HepG2 (cell line): ENCODE results near the gene SECTM1. TPM values are rescaled to one million over a fixed set of nuclear protein-coding genes. Genes with fewer than 3 reads are reported as not detected.

Source experiments
- ATF7-NPFF ChIP-seq: sonication (generic); formaldehyde crosslinking; IDR thresholded peaks from 2 replicates; pipeline ENCODE4 v1.8.1; 2023; ENCODE audit warnings: mild to moderate bottlenecking, low read depth, missing genetic modification reagents, moderate library complexity
- GTF3A ChIP-seq: sonication (generic); formaldehyde crosslinking; conservative IDR thresholded peaks from 2 replicates; pipeline ENCODE4 v1.4.0; 2020; ENCODE audit warnings: mild to moderate bottlenecking, missing genetic modification reagents
- HDAC1 ChIP-seq: sonication (generic); formaldehyde crosslinking; IDR thresholded peaks from 2 replicates; pipeline ENCODE4 v1.5.1; 2020; ENCODE audit warnings: mild to moderate bottlenecking, missing genetic modification reagents
- KDM2A ChIP-seq: sonication (generic); formaldehyde crosslinking; IDR thresholded peaks from 2 replicates; pipeline ENCODE4 v1.4.0; 2020; ENCODE audit warnings: low read depth, missing genetic modification reagents, borderline replicate concordance
- MYNN ChIP-seq: sonication (generic); formaldehyde crosslinking; IDR thresholded peaks from 2 replicates; pipeline ENCODE4 v1.4.0; 2020; ENCODE audit warnings: mild to moderate bottlenecking, low read depth, missing genetic modification reagents
- NFKB2 ChIP-seq: sonication (generic); formaldehyde crosslinking; IDR thresholded peaks from 2 replicates; pipeline ENCODE4 v1.4.0; 2020; ENCODE audit warnings: missing genetic modification reagents, borderline replicate concordance
- RXRA ChIP-seq: sonication (generic); formaldehyde crosslinking; IDR thresholded peaks from 2 replicates; pipeline ENCODE4 v1.5.1; 2020; ENCODE audit warnings: missing genetic modification reagents
- SIX1 ChIP-seq: sonication (generic); formaldehyde crosslinking; IDR thresholded peaks from 2 replicates; pipeline ENCODE4 v1.4.0; 2020; ENCODE audit warnings: missing genetic modification reagents, borderline replicate concordance
- SOX6 ChIP-seq, 2 experiments: fragments of 450-650 bp in 1 of 2; sonication (generic) in 1 of 2; formaldehyde crosslinking in 1 of 2; IDR thresholded peaks; 2 replicates each; pipeline versions ENCODE4 v1.4.0 to v1.6.1; 2017 to 2020; ENCODE audit warnings: antibody characterized with exemption in 1 of 2, mild to moderate bottlenecking in 1 of 2, missing genetic modification reagents in 1 of 2
- SRY ChIP-seq: sonication (generic); formaldehyde crosslinking; IDR thresholded peaks from 2 replicates; pipeline ENCODE4 v1.8.0; 2022; ENCODE audit warnings: mild to moderate bottlenecking, missing genetic modification reagents
- ZFX ChIP-seq: sonication (generic); formaldehyde crosslinking; IDR thresholded peaks from 2 replicates; pipeline ENCODE4 v1.4.0; 2020; ENCODE audit warnings: mild to moderate bottlenecking, low read depth, missing genetic modification reagents, moderate library complexity
- ZFY ChIP-seq: sonication (generic); formaldehyde crosslinking; IDR thresholded peaks from 2 replicates; pipeline ENCODE4 v1.4.0; 2020; ENCODE audit warnings: missing genetic modification reagents
- ZKSCAN5 ChIP-seq: sonication (generic); formaldehyde crosslinking; IDR thresholded peaks from 2 replicates; pipeline ENCODE4 v1.5.1; 2020; ENCODE audit warnings: mild to moderate bottlenecking, missing genetic modification reagents
- ZNF180 ChIP-seq: sonication (generic); formaldehyde crosslinking; IDR thresholded peaks from 2 replicates; pipeline ENCODE4 v1.4.0; 2020; ENCODE audit warnings: low read depth, missing genetic modification reagents, borderline replicate concordance
- ZNF431 ChIP-seq: sonication (generic); formaldehyde crosslinking; IDR thresholded peaks from 2 replicates; pipeline ENCODE4 v1.9.0; 2022; ENCODE audit warnings: missing genetic modification reagents, low read depth, mild to moderate bottlenecking, borderline replicate concordance
- ZNF558 ChIP-seq: sonication (generic); formaldehyde crosslinking; IDR thresholded peaks from 2 replicates; pipeline ENCODE4 v1.9.0; 2022; ENCODE audit warnings: mild to moderate bottlenecking, missing genetic modification reagents, borderline replicate concordance
- polyA plus RNA-seq, 8 experiments: library from polyadenylated mRNA; depleted of rRNA in 3 of 8; stranded (reverse) in 7 of 8; unstranded in 1 of 8; fragments of >200 nt; fragmentation: Illumina TruSeq in 4 of 8; extraction: Trizol in 4 of 8; gene quantifications; 2 replicates each; pipeline versions ENCODE4 v1.2.1 to v1.2.3, GENCODE V29; 2011 to 2016; ENCODE audit warnings: low read depth in 4 of 8, missing spikeins in 1 of 8, mixed read lengths in 1 of 8; ENCODE audit not compliant: insufficient read depth in 1 of 8
- total RNA-seq, 5 experiments: library from RNA; depleted of rRNA; stranded (reverse); fragments of >200 nt; fragmentation: Illumina TruSeq; extraction: Trizol; gene quantifications; 2 replicates each; pipeline ENCODE4 v1.2.3, GENCODE V29; 2016; ENCODE audit warnings: low read depth in 1 of 5
- TF ChIP-seq, protein P1 (sequence below): IDR thresholded peaks from 2 replicates; pipeline ENCODE4 v1.6.1; 2016; ENCODE audit warnings: mild to moderate bottlenecking
- TF ChIP-seq, protein P2 (sequence below): sonication (generic); formaldehyde crosslinking; IDR thresholded peaks from 2 replicates; pipeline ENCODE4 v1.5.1; 2020; ENCODE audit warnings: mild to moderate bottlenecking, missing genetic modification reagents, borderline replicate concordance
- TF ChIP-seq, protein P3 (sequence below): IDR thresholded peaks from 2 replicates; pipeline ENCODE4 v1.6.1; 2016
- TF ChIP-seq, protein P4 (sequence below): IDR thresholded peaks from 2 replicates; pipeline ENCODE4 v1.6.1; 2016; ENCODE audit warnings: low read depth, control low read depth
- TF ChIP-seq, protein P5 (sequence below): IDR thresholded peaks from 2 replicates; pipeline ENCODE4 v1.6.1; 2016; ENCODE audit warnings: missing compliant biosample characterization, missing genetic modification reagents, borderline replicate concordance

The SECTM1 gene
- total and polyA plus RNA-seq, 2 of the 13 experiments (the other 11 are each of a cell fraction or from before 2014, with no cell fraction given): 3.5 to 5.3 TPM

DNA sequence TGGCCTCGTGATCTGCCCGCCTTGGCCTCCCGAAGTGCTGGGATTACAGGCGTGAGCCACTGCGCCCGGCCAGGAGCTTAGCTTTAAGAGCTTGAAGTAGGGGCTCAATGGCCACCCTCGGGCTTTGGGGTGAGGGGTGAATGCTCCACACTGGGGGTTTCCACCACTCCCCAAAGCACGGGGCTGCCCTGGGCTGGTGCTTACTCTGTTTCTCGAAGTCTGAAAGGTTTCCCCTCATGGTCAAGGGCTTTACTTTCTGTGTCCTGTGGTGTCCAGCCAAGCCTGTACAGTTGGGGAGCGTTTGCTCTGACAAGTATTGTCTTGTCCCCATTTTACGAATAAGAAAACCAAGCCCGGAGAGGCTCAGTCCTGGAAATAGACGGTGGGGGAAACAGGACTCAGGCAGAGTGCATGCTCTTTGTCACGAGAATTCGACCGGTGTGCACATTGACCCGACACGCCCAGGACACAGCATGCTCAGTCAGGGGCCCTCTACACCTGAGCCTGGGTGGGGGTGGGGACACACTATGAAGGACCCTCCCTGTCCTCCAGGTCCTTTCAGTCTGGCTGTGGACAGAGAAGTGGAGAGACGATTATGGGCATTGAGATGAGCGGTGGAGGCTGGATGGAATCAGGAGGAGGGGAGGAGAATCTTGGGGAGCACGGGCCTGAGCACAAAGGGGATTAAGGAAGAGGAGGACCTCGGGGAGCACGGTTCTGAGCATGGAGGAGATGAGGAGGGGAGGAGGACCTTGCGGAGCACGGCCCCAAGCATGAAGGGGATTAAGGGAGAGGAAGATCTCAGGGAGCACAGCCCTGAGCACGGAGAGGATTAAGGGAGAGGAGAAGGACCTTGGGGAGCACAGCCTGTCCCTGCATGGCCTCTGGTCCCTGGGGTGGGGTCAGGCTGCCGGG is 23.7 kb downstream of the SECTM1 start (continued):
- TF ChIP-seq HDAC1 (CRISPR knock-in tag): peak; percentile 64
- TF ChIP-seq, protein P1, sequence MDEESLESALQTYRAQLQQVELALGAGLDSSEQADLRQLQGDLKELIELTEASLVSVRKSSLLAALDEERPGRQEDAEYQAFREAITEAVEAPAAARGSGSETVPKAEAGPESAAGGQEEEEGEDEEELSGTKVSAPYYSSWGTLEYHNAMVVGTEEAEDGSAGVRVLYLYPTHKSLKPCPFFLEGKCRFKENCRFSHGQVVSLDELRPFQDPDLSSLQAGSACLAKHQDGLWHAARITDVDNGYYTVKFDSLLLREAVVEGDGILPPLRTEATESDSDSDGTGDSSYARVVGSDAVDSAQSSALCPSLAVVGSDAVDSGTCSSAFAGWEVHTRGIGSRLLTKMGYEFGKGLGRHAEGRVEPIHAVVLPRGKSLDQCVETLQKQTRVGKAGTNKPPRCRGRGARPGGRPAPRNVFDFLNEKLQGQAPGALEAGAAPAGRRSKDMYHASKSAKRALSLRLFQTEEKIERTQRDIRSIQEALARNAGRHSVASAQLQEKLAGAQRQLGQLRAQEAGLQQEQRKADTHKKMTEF (CRISPR knock-in tag): peak; percentile 36; the same call in 1 of the 2 replicates
- TF ChIP-seq ZFY: 0 out of 2 replicates have a peak, but pooled peaks have one; percentile 18
- TF ChIP-seq, protein P2, sequence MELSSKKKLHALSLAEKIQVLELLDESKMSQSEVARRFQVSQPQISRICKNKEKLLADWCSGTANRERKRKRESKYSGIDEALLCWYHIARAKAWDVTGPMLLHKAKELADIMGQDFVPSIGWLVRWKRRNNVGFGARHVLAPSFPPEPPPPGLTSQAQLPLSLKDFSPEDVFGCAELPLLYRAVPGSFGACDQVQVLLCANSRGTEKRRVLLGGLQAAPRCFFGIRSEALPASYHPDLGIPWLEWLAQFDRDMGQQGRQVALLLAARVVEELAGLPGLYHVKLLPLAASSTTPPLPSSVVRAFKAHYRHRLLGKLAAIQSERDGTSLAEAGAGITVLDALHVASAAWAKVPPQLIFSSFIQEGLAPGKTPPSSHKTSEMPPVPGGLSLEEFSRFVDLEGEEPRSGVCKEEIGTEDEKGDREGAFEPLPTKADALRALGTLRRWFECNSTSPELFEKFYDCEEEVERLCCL (CRISPR knock-in tag): peak; percentile 86; the same call in 1 of the 2 replicates
- TF ChIP-seq ZNF180 (CRISPR knock-in tag): no peak
- 0 out of 2 replicates have a peak, but pooled peaks have one; percentile 64 for TF ChIP-seq ZNF431 (CRISPR knock-in tag)
- peak; percentile 78 for TF ChIP-seq RXRA
- no peak for TF ChIP-seq KDM2A (CRISPR knock-in tag)
- TF ChIP-seq ZNF558: no peak
- no peak for TF ChIP-seq SOX6 (IDR thresholded peaks at IDR 0.05)
- peak; percentile 50; the same call in 1 of the 2 replicates for TF ChIP-seq SOX6 (CRISPR knock-in tag; IDR thresholded peaks at IDR 0.05)
- no peak for TF ChIP-seq SRY (CRISPR knock-in tag)
- TF ChIP-seq, protein P3, sequence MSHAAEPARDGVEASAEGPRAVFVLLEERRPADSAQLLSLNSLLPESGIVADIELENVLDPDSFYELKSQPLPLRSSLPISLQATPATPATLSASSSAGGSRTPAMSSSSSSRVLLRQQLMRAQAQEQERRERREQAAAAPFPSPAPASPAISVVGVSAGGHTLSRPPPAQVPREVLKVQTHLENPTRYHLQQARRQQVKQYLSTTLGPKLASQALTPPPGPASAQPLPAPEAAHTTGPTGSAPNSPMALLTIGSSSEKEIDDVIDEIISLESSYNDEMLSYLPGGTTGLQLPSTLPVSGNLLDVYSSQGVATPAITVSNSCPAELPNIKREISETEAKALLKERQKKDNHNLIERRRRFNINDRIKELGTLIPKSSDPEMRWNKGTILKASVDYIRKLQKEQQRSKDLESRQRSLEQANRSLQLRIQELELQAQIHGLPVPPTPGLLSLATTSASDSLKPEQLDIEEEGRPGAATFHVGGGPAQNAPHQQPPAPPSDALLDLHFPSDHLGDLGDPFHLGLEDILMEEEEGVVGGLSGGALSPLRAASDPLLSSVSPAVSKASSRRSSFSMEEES (CRISPR knock-in tag): peak; percentile 87
- TF ChIP-seq MYNN (CRISPR knock-in tag): no peak
- TF ChIP-seq ATF7-NPFF: peak; percentile 55; the same call in 1 of the 2 replicates
- peak; percentile 36; the same call in 1 of the 2 replicates for TF ChIP-seq NFKB2 (CRISPR knock-in tag)
- 0 out of 2 replicates have a peak, but pooled peaks have one; percentile 33 for TF ChIP-seq SIX1 (CRISPR knock-in tag)
- peak; percentile 60; the same call in 1 of the 2 replicates for TF ChIP-seq ZKSCAN5 (CRISPR knock-in tag)
- no peak for TF ChIP-seq GTF3A (CRISPR knock-in tag)
- TF ChIP-seq, protein P4, sequence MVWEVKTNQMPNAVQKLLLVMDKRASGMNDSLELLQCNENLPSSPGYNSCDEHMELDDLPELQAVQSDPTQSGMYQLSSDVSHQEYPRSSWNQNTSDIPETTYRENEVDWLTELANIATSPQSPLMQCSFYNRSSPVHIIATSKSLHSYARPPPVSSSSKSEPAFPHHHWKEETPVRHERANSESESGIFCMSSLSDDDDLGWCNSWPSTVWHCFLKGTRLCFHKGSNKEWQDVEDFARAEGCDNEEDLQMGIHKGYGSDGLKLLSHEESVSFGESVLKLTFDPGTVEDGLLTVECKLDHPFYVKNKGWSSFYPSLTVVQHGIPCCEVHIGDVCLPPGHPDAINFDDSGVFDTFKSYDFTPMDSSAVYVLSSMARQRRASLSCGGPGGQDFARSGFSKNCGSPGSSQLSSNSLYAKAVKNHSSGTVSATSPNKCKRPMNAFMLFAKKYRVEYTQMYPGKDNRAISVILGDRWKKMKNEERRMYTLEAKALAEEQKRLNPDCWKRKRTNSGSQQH: no peak
- TF ChIP-seq, protein P5, sequence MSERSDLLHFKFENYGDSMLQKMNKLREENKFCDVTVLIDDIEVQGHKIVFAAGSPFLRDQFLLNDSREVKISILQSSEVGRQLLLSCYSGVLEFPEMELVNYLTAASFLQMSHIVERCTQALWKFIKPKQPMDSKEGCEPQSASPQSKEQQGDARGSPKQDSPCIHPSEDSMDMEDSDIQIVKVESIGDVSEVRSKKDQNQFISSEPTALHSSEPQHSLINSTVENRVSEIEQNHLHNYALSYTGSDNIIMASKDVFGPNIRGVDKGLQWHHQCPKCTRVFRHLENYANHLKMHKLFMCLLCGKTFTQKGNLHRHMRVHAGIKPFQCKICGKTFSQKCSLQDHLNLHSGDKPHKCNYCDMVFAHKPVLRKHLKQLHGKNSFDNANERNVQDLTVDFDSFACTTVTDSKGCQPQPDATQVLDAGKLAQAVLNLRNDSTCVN (CRISPR knock-in tag): 0 out of 2 replicates have a peak, but pooled peaks have one; percentile 16
- TF ChIP-seq ZFX (CRISPR knock-in tag): peak; percentile 60
